ENCODE measurements around the gene TARBP1.
"Not testable (repeated sequence)": the region's sequence is repeated elsewhere in the genome, so short reads cannot be mapped to it uniquely, and the experiment has no call there.

Gene TARBP1

GRCh38 chr1:234504251-234504650, 25.3 kb upstream of the TARBP1 start:
- not testable (repeated sequence) for DNase-seq

DNA sequence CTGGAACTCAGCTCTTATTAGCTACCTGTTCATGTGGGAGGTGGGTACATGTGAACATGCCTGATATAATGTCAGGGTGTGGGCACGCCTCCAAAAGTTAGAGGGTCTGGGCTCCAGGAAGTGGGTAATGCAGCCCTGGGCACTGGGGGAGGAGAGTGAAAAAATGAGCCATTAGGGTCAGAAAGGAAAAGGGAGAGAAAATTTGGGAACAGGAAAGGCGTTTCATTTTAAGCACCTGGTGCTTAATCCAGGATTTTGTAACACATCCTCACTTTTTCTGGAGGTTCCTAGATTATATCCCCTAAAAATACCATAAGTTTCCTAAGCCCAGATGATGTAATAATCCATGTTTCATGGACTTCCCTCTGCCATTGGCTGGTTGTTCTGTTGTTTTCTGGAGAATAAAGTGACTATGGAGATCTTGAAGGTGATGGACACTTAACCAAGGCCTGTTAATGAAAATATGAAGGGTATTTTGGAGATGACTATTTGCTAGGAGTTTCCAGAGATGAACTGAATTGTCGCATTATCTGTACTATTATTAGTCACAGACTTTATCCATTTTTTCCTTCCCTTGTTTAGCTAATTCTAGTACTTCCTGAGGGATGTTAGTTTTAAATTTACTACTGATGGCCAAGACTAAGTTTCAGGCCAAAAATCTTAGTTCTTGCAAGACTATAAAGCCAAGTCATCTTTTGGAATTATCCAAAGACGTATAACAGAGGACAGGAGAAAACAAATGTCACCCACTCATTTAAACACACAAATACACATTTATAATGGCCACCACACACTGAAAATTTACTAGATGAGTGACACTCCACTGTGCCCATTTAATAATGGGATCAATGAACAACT, 24.4 kb upstream of the TARBP1 start:
- DNase-seq, result no peak

- DNase-seq, result no peak
Observed at GRCh38 chr1:234502785-234503184, 23.8 kb upstream of the TARBP1 start.

- DNase-seq, result no peak
Observed at GRCh38 chr1:234500269-234500668, 21.3 kb upstream of the TARBP1 start.

GRCh38 chr1:234499943-234500245, 20.9 kb upstream of the TARBP1 start:
- DNase-seq, result no peak

- peak; percentile 89 for DNase-seq
Observed at GRCh38 chr1:234499119-234499942, 20.4 kb upstream of the TARBP1 start.

DNA sequence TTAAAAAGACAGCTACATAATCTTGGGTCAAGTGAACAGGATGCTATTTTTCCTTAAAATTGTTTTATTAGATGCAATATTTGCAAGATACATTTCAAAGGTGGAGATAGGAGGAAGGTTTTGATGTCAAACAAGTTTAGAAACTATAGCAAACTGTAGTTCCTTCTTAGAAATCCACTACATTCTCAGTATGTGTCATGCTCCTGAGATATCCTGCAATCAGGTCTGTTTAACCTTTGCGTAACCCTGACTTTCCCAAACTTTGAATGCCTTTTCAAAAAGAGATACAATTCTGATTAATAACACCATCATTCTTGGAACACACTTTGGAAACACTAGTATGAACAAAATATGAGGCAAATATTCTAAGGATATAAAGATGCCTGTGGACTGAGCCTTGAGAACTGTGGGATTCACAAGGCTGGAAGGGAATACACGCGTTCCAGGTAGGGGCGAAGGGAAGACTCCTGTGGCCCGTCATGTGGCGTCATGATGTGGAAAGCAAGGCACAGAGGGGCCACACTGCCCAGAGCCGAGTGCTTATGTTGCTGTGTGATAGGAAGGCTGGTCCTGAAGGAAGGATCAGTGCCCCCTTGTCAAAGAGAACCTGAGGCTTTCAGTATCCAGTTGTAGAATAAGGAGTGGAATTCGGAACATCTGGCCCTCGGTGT, 19.6 kb upstream of the TARBP1 start:
- no peak for DNase-seq

GRCh38 chr1:234497589-234497988, 18.6 kb upstream of the TARBP1 start:
- no peak for DNase-seq

GRCh38 chr1:234495231-234495990, 16.4 kb upstream of the TARBP1 start:
- DNase-seq, result no peak

- no peak for DNase-seq
Observed at GRCh38 chr1:234494049-234494448, 15.1 kb upstream of the TARBP1 start.

DNA sequence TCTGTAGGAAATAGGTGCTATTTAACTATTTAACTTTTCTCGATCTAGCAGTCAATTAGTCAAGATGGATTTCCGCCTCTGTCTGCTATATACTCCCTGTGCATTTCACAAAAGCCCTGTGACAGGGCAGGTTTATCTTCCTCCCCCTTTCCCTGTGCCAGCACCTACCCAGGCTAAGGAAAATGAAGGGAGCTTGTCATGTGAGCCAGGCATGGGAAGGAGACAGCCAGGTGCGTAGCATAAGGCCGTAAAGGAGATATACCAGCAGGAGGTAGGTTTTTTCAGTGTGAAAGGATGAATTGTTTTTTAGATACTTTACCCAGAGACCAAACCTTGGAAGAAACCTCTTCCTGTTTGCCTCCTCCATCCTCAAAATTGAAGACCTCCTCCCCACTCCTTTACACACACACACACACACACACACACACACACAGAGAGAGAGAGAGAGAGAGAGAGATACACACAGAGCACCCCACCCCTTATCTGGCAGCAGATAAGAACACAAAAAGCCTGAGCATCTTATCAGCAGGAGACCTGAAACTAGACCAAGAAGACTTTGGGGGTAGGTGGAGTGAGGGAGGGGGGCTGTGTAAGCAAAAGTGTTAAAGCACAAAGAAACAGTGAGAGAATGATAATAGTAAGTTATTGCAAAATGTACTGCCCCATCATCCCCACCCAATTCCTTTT, 12.0 kb upstream of the TARBP1 start:
- DNase-seq, result no peak

DNA sequence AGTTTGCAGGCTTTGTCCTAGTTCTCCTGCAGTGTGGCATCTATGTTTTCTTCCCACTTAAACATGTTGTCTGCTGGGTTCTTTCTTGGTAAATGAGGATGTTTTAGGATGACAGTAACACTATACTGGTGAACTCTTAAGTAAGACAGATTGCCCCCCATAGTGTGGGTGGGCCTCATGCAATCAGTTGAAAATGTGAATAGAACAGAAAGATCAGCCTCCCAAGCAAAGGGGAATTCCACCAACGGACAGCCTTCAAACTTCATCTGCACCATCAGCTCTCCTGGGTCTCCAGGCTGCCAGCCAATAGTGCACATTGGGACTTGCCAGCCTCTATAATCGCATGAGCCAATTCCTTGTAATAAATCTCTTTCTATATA, 10.7 kb upstream of the TARBP1 start:
- no peak for DNase-seq

DNA sequence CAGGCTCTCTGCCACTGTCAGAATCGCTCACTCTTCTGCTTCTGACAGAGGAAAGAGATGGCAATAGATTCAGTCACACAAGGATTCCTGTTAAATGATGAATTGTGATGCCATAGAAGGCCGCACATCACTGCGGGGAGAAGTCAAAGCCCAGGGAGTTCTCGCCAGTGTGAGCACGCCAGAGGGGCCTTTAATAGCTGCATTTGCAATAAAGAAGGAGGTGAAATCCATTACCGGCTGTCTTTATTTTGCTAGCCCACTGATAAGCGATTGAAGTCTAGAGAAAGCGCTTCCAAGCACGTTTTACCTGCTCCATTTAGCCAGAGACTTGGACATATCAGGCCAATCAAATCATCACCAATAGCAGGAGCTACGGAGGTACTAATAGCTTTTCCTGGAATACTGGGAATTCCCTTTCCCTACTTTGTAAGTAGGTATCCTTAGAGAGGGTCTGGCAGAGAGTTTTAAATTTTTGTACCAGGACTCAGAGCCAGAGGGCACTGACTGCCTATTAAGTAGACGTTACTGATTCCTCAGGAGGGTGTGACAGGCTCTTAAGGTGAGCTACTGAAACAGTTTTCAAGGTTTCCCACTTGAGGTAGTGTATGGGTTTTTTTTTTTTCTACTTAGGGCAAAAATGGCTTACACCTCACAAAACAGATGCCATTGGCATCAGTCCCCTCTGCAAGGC, 10.2 kb upstream of the TARBP1 start:
- no peak for DNase-seq

DNA sequence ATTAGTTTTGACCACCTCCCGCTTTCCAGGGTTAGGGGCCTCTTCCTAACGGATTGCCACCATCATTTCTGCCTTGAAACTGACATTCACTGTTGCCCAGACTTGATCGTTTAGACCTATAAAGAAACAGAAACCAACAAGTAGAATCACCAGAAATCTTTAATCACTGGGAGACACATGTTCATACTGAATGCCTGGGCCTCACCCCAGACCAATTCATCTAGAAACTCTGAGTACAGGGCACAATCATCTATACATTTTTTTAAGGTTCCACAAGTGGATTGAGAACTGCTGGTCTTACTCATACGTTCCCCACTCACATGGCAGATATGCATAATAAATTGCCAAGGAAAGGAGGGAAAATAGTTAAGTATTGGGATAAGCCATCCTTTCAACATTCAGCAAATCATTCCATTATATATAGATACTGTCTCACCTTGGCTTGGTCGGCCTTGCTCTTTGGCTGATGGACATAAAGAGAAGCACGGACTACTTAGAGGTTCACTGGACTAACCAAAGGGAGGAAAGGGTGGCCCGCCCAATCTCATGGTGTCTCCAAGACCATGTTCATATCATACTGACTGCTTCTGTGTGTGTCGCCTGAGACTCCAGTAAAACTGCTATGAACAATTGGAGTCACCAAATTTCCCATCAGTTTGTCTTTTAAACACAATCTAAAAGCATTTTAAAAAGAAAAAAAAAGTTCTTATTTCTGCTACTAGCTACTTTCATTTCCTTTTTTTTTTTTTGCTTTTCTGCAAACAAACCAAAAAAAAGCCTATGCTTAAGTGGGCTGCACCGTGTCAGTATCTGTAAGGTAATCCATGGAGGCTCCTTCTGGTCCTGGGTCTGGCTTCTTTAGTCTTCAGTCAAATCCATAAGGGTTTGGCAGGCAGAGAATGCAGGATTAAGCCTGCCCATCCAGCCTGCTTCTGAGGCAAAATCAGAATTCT, 9.4 kb upstream of the TARBP1 start:
- DNase-seq, result no peak

GRCh38 chr1:234486858-234487840, 8.2 kb upstream of the TARBP1 start:
- no peak for DNase-seq

DNA sequence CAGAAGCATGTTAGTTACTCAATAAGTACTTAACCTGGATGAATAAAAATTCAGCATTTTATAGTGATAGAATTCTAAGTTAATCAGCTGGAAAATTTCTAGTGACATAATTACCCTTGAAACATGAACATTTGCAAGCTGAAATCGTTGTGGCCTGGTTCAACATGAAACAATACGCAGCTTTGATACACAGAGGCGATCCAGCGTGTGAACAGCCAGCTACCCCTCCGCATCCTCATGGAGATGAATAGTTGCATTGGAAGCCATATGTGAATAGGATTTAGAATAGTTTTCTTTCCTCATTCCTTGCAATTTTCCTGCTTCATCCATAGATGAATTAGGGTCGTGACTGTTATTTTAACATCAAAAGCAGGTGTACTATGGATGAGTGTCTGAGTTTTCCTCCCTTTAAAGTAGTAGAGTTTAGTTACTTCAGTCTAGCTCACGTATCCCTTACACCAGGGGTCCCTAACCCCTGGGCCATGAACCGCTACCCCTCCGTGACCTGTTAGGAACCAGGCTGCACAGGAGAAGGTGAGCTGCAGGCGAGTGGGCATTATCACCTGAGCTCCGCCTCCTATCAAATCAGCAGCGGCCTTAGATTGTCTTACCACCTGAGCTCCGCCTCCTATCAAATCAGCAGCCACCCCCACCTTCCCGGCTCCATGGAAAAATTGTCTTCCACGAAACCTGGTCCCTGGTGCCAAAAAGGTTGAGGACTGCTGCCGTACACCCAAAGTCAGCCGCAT, 6.2 kb upstream of the TARBP1 start:
- DNase-seq, result no peak

GRCh38 chr1:234484218-234484617, 5.2 kb upstream of the TARBP1 start:
- DNase-seq, result no peak

DNA sequence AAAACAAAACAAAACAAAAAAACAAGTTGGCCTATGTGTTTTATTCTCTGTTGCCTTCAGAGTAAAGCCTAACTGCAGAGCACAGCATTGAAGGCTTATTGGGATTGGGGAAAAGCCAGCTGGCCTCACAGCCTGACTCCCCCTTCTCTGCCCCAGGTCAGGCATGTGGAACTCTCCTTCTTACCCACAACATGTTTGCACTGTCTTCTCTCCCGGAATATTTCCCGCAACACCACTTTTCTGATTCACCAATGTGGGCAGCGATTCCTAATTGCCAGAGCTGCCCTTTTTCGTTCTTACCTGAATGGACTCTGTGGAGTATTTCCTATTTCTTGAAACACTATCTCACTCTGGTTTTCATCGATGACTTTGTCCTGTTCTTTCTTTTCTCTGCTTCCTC, 2.8 kb upstream of the TARBP1 start:
- no peak for DNase-seq

DNA sequence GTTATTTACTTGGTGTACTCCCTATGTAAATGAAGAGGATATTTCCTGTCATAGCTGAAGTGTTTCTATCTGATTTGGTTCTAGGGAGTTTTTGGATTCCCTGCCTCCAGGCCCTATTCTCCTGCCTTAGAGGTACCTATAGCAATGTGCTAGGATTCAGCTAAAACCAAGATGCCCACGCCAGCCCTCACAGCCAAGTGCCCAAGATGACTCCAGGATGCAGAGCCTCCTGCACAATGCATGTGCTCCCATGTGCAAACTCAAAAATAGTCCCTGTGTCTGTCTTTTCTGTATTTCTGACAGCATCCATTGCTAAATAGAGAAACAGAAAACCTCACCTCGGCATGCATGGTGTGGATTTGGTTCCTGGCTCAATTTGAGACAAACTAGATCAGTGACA, 887 bp upstream of the TARBP1 start:
- no peak for DNase-seq

Data from stimulated activated CD4-positive, alpha-beta T cell treated with anti-CD3 and anti-CD28 coated beads, Interleukin-4, amount 100 ng/mL, for 1 hour (primary cell).